Activated CD8-positive, alpha-beta memory T cell treated with anti-CD3 and anti-CD28 coated beads, Interleukin-2, amount 50 U/mL, for 4 hours (primary cell): ENCODE data around the gene HOXC10.

Source experiments
- DNase-seq: peaks from one replicate; pipeline ENCODE4 v3.0.0-alpha.2; 2020

HOXC10 gene

DNA sequence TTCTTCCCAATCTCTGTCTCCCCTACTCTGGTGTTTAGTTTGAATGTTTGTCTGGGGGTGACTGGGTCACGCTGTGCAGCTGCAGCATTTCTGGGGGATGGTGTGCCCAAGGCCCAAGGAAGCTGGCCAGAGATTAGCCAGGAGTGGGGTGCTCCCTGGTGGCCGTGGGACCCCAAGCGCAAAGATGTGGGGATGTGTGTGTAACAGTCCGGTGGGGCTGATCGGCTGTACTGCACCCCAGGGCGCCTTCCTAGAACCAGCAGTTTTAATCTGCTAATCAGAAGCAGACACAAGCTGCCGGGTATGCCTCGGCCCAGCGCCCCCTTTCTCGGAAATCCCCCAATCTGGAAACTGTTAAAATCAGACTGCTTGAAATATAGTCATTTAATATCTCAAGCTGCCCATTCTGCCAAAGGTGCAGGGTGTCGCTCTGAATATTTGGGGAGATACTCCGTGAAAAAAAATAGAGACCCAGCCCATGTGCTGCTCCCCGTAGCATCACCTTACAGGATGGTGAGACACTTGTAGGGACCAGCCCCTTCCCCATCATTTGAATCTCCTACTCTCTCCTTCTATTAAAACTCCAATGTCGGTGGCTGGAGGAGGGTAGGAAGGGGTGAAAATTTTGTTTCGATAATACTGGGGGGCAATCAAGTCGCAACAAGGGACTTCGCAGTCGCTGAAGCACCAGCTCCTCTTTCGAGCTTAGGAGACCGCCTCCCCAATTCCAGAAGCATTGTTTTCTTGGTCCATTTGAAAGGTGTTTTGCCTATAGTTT, 19.3 kb downstream of the HOXC10 start:
- no peak for DNase-seq

DNA sequence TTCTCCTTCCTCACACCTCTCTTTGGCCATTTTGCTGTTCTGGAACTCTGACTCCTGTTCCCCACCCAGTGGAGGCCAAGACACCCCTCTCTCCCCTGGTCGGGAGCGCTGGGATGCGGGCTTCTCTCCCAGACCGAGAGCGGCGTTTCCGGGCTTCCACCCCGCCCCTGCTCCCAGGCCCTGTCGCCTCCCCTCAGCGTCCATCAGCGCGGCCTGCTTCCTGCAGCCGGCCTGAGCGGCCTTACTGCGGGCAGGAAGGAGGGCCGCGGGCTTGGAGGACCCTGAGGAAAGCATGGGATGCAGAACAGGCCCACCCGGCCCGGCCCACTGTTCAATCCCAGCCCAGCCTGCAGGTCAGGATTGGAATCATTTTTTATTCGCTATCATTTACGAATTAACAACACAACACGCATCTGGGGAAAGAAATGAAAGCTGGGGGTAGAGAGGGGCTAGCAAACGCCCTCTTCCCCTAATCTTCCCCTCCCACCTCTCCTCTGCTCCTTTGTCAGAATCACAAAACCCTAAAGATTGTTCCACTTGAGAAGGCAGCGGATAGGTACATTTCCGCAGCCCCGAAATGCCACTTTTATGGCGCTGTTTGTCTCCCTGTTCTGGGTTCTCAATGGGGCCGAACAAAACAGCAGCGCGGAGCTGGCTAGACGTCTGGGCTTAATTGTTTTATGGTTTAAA, 20.0 kb downstream of the HOXC10 start:
- no peak for DNase-seq

- no peak for DNase-seq
These were observed 20.5 kb downstream of the HOXC10 start for GRCh38 chr12:54005531-54005852.

- peak; percentile 84 for DNase-seq
These were observed 21.1 kb downstream of the HOXC10 start for GRCh38 chr12:54005853-54006558.

DNA sequence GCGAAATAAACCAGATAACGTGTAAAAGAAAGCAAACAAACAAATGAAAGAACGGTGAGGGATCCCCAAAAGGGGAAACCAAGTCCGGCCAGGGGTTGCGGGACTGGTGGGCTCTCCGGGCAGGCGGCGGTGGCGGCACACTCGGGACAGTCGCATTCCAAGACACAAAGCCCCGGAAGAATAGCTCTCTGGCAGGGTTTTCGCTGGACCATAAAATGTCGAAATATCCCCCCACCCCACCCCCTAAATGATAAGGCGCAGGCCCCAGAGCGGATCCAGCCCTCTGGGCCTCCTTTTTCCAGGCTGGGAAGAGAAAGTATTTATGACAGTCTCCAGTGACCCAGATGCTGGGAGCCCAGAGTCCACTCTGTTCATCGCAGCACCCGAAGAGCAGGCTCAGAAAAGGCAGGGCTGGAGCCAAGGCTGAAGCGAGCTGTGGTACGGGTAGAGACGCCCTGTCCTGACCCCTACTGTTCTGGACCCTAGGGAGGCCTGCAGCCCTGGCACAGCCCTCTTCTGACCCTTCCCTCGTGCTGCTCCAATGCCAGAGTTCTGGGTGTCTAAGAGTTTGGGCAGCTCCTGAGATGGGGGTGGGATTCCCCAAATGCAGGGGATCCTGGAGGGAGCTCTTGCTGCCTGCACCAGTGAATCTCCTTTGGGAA, 21.7 kb downstream of the HOXC10 start:
- no peak for DNase-seq

DNA sequence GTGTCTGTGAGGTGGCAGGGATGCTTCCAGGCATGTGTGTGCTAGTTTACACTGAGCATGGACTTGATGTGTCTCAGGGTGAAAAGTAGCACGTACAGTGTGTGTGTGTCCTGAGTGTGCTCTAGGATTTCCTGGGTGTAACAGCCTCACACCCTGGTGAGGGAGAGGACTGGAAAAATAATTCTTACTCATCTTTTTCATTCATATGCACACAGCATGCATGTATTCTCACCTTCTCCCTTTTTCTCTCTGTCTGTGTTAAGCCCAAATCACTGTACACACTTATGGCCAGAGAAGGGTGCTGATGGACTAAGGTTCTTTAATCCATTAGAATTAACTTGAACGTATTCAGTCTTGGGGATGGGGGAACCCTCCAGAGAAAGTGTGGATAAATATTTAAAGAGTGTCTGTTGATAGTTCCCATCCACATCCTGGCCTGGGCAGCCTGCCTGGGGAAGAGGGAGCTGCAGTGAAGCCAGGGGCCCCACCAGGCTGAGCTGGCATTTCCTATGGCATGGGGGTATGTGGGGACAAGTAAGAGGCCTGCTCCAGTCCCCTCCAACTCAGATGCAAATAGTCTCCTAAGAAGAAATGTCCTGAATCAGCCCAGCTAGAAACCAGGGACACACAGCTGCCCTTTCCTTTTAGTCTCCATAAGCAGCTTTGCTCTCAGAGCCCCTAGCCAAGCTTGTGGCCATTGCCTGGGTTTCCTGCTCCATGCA, 22.8 kb downstream of the HOXC10 start:
- no peak for DNase-seq

- no peak for DNase-seq
These were observed 23.3 kb downstream of the HOXC10 start for GRCh38 chr12:54008260-54008552.

- no peak for DNase-seq
These were observed 24.5 kb downstream of the HOXC10 start for GRCh38 chr12:54009171-54010052.

DNA sequence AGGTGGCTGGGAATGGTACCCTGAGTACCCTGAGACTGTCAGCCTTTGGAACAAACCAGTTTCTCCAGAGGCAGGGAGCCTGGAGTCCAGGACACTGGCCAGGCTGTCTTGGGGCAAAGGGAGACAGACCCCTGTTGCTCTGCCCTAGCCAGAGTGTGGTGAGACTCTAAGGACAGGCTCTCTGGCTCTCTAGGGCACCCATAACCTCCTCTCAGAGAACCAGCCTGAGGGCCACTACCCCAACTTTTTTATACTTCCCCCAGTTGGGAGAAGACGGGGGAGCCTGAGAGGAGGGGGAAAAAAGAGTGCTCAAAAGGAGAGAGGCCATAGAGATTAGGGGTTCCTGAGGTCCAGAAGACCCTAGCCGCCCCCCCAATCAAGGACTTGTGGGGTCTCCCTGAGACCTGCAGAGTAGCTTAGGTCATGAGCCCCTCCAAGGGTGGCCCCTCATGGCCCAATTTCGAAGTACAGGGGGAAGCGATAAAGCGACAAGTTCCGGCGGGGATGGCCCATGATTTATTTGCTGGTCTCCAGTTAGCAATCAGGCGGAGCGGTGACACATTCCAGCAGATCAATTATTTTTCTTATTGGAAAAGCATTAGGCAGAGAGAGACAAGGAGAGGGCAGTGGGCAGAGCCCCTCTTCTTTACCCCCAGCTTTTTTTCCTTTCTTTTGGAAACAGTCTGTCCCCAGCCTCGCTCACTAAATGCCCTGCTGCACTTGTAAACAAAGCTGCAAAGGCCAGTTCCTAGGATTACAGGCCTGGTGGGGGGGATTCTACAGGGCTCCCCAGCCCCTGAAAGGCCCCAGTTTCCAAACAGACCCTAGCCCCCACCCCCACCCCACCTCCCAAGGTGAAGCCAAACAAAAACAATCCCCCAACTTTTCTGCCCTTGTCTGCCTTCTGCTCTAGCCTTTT, 25.4 kb downstream of the HOXC10 start:
- no peak for DNase-seq

DNA sequence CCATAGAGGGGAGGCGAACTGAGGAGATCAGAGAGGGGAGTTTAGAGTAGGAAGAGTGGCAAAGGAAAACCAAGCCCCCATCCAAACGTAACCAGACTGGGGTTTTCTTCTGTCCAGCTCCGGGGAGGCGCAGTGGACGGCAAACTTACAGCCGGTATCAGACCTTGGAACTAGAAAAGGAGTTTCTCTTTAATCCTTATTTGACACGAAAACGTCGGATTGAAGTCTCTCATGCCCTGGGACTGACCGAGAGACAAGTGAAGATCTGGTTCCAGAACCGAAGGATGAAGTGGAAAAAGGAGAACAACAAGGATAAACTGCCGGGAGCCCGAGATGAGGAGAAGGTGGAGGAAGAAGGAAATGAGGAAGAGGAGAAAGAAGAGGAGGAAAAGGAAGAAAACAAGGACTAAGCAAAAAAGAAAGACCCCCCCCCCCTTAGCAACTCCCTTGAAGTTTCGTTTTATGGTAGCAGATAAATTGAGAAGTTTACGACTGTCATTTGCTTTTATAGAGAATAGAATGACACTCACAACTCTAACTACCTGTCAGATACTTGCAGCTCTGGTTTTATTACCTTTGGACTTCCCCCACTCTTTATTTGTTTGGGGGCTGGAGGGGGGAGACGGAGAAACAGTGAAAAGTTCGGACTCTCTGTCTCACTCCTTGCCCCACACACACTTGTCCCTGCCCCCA, 26.2 kb downstream of the HOXC10 start:
- no peak for DNase-seq

DNA sequence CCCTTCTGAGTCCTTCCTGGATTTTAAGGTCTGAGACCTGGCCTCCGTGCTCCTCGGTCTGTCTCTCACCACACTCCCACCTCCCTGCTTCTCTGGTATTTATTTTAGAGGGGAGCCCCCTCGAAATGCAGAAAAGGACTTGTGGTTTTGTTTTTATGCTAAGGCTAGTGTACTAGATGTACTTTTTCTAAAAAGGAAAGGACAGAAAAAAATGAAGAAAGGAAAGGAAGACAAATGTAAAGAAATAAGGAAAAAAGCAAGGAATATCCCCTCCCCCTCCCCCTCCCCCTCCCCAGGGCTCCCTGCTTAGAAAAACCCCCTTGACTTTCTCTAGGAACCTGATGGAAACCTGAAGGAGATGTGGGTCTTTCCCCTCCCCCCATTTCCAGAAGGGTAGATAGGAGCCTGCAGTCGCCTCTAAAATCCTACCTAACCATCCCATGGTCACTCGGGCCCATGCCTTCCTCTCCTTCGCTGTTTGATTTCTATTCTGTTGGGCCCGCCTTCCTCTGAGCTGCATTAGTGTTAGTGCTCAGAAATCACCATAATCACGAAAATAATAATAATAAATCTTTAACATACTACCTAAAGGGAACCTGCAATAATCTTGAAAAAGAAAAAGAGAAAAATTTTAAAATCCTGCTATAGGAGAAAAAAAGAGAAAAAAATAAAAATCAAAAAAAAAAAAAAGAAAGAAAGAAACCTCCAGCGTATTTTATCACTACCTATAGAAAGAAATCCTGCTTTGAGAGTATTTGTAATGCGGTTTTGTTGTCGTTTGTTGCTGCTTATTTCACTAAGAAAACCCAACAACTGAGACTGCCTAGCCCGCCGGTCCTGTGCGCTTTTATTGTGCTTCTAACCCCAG, 27.0 kb downstream of the HOXC10 start:
- DNase-seq, result no peak

DNA sequence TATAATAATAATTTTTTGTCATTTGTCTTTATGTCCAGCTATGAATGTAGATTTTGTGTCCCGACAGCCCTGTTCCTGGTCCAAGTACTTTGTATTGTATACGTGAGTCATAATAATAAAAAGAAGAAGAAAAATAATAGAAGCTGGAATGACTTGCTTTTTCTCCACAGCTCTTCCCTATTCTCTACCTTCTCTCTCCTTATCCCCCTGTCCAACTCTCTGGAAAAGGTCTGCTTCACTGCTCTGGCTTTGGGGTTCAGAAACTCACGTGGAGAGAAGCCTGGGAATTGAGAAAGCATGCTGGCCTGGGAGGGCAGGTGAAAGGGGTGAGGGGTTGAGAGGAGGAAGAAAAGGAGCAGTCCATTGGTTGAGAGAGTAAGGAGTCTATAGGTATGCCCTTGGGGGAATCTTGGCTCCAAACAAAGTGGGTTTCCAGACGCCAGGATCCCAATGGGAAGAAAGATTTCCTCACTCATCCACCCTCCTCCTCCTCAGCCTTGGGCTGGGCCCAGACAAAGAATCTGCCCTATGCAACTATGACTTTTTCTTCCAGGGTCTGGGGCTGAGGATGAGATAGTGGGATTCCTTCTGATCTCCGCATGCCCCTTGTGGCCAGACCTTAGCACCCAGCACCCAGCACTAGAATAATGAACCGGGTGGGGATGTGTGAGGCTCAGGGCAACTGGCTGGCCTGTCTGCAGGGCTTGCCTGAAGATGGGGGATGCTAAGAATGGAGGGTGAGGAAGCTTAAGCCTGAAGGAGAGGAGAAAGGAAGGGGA, 27.9 kb downstream of the HOXC10 start:
- DNase-seq, result no peak

DNA sequence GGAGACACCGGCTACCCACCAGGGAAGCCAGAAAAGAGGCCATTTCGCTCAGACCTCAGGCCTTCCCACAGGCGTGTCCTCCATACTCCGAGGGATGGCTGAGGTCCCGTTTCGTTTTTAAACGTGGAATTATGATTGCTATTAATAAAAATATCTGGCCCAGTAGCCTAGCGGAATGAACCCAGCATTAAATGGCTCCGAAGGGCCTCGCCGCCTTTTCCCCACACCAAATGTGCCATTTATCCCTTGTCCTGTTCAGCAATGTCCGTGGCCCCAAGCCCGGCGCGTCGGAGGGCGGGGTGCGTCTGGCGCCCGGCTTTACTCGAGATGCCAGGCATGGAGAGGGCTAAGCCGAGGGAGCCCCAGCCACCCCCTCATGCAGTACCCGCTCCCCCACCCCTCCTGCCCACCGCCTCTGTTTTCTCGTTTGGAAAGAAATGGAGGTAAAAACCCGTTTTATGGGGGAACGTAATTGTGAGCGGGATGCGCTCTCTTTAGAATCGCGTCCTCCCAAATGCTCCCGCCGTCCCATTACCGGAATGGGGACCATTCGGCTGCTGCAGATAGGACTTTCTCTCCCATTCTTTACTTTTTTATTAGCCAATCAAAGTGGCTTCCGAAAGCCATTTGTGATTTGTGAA, 29.6 kb downstream of the HOXC10 start:
- no peak for DNase-seq

GRCh38 chr12:54015018-54015931, 30.3 kb downstream of the HOXC10 start:
- no peak for DNase-seq

GRCh38 chr12:54016051-54016450, 31.1 kb downstream of the HOXC10 start:
- DNase-seq, result no peak

DNA sequence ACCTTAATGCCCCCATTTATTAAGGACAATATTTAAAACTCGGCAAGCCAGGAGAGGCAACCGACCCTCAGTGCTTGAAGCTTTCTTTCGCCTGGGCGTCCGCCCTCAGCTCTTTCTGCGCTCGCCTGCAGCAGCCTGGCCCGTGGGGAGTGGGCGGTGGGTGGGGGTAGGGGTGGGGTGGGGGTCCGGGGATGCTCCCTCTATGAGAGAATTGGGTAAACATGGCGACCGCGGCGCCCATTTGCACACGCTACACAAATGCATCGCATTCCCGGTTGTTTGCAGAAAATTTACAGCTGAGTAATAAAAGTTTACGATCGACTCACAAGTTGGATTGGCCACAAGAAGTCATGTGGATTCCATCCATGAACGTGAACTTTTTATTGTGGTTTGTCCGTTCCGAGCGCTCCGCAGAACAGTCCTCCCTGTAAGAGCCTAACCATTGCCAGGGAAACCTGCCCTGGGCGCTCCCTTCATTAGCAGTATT, 31.6 kb downstream of the HOXC10 start:
- DNase-seq, result no peak
